Stimulated activated CD4-positive, alpha-beta T cell treated with anti-CD3 and anti-CD28 coated beads, Interleukin-4, amount 100 ng/mL, for 48 hours (primary cell): Measurements from ENCODE around the gene NOP14.
A peak's percentile ranks its signal among the peaks of the same experiment; 100 is the strongest.
"Not testable (repeated sequence)": the region's sequence is repeated elsewhere in the genome, so short reads cannot be mapped to it uniquely, and the experiment has no call there.

ENCODE experiments used
- DNase-seq, 2 donors: peaks; one replicate each; pipeline ENCODE4 v3.0.0-alpha.2; 2020; ENCODE audit warnings: low read depth in 2 of 2

NOP14 gene

DNA sequence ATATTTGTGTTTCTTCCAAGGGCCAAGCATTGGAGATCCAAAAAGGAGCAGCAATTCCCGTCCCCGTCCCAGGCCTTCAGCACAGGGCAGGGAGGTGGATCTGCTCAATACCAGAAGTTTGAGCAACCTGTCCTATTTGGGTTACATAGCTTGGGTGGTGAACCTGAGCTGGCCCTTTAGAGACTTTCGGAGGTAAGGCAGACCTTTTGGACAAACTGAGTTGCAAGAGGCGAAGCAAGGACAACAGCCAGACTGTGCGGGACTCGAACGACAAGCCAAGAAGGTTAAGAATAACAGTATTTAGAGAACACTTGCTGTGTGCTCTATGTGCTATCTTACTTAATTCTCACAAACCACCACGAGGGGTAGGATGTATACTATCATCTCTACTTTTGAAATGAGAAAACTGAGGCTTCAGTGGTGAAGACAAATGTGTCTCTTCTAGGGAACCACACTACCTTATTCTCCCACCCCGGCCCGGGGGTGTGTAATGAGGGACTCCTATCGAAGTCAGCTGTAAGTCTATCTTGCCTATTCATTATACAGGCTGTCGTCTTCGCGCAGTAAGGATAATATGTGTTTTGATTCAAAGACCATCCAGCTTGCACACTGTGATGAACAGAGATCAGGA is 1.3 kb downstream of the NOP14 start:
- DNase-seq: peak; percentile 64 to 71

GRCh38 chr4:2961421-2961810 is 1.8 kb downstream of the NOP14 start:
- DNase-seq: no peak

GRCh38 chr4:2960450-2960849 is 2.8 kb downstream of the NOP14 start:
- DNase-seq: not testable (repeated sequence)

DNA sequence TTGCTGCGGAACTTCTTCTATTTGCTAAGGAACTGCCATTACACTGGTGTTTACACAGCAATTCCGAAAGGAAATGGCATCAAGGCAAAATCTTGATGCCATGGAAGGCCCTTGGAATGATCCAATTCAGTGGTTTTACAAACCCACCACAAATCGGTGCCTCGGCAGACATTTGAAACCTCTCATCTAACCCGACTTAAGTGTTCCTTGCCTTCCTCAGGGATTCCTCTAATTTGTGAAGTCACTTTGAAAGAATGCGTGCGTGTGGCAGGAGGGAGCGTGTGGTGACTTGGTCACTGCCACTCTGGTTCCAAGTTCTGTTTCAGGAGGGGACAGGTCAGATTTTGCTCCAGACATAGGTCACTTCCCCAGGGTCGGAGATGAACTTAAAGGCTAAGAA is 4.8 kb downstream of the NOP14 start:
- no peak for DNase-seq

GRCh38 chr4:2955186-2956044 is 7.8 kb downstream of the NOP14 start:
- not testable (repeated sequence) for DNase-seq

DNA sequence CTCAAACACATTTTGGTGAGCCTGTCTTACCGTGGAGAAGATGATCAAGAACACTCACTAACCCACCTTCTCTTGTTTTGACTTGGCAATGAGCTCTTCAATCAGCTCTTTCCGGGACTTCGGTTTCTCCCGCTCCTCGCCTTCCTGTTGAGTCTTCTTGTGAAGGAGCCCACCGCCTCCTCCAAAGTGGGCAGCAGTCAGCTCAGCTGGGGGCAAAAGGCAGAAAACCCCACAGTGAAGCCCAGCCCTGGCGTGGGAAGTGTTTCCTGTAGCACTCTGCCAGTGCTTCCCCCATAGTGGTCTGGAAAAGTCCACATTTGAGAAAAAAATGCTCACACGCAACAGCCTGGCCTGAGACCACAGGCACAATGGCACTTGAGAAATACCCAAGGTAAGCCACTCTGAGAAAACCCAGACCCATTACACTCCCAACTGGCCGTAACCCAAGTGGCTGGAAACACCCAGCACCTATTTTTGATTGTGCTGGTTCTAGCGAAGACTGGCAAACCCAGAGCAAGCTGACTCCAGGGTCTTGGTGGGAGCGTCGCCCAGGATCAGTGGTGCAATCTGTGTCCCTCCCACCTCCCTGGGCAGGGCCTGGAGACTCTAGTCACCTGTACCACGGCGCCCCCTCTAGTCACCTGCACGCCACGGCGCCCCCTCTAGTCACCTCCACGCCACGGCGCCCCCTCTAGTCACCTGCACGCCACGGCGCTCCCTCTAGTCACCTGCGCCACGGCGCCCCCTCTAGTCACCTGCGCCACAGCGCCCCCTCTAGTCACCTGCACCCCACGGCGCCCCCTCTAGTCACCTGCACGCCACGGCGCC is 8.6 kb downstream of the NOP14 start:
- peak; percentile 62 to 85 for DNase-seq

DNA sequence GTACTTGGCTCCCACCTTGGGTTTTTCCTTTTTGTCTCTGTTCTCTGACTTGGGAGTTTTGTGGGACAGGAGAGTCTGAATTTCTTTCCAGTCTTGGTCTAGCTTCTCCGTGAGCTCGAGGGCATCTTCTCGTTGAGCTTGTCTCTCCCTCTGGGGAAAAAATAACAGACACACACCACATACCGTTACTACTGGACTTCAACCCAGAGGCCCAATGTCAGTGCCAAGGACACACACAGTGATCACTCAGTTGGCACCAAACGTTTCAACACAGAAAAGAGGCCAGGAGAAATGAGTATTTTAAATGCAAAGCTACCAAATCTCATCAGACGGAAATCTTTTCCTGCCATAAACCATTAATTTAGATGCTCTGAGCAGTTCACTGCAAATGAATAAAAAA is 9.7 kb downstream of the NOP14 start:
- no peak for DNase-seq

DNA sequence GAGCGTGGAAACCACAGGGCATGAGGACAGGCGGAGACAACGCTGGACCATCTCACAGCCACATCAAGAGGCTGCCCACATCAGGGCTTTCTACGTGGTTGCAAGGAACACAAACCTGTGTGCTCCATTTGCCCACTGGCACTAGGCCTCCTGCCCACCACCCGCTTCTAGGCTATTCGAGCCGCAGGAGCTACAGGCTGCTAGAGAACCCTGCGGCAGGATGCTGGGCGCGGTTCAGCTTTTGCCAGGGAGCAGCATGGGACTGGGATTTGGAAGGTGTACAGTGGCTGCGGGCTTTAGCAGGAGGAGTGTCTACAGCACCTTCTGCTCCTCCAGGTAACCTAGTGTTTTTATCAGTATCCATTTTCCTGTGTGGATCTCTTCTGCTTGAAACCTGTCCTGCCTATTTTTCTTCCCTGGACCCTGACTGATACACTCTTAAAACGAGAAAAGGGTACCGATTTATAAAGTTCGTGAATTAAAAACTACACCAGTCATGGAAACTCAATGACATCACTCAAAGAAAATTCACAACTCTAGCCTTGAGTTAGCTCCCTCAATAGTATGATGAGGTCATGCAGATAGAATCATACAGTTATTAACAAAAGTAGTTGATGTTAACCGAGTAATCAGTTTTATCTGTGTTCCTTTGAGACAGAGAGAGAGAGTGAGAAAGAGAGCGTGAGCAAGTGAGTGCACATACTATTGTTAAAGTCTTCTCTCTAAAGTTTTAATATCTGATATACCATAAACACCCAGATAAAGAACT is 12.8 kb downstream of the NOP14 start:
- DNase-seq: no peak

- DNase-seq: no peak
These were observed 13.5 kb downstream of the NOP14 start for GRCh38 chr4:2949782-2950125.

DNA sequence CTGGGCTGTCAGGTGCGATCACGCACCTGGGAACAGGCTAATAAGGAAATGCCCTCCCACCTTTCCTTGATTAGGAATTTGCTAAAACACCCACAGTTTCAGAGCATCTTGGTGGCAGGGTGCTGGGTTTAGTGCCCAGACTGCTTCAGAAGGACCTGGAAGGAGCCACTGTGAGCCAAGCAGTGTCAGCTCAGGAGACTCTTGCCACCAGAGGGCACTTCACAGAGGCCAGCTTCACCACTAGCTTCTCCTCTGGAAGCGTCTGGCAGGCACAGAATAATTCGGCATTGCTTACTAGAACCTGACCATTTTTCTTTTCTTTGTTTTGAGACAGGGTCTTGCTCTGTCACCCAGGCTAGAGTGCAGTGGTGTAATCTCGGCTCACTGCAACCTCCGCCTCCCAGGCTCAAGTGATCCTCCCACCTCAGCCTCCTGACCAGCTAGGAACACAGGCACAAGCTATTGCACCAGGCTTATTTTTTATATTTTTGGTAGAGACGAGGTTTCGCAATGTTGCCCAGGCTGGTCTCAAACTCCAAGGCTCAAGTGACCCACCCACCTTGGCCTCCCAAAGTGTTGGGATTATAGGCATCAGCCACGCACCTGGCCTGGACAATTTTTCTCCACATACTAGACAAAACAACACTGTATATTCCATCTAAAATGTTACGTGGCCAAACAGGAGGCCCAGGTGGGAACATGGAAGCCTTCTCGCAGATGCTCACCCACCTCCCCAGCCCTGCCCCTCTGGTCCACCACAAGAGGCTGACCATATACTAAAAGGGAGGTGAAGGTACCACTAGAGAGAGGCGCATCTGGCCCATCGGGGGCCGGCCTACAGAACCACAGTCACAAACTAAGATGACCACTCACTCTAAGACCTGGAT is 14.1 kb downstream of the NOP14 start:
- no peak for DNase-seq

DNA sequence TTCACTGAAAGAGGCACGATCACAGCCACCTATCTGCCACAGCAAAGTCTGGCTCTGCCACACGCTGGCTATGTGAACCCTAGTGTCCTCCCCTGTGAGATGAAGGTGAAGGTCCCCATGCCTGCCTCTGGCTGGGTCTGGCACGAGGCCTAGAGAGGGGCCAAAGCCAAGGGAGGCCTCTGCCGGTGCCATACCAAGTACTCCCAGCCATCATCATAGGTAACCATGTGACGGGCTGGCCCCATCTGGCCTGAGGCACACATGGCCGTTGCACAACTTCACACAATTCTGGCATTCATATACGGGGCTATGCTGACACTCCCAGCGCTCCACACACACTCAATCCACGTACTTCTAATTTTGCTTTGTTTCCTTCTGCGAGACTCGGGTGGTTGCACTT is 15.3 kb downstream of the NOP14 start:
- DNase-seq: no peak

GRCh38 chr4:2946812-2947600 is 16.2 kb downstream of the NOP14 start:
- no peak for DNase-seq

DNA sequence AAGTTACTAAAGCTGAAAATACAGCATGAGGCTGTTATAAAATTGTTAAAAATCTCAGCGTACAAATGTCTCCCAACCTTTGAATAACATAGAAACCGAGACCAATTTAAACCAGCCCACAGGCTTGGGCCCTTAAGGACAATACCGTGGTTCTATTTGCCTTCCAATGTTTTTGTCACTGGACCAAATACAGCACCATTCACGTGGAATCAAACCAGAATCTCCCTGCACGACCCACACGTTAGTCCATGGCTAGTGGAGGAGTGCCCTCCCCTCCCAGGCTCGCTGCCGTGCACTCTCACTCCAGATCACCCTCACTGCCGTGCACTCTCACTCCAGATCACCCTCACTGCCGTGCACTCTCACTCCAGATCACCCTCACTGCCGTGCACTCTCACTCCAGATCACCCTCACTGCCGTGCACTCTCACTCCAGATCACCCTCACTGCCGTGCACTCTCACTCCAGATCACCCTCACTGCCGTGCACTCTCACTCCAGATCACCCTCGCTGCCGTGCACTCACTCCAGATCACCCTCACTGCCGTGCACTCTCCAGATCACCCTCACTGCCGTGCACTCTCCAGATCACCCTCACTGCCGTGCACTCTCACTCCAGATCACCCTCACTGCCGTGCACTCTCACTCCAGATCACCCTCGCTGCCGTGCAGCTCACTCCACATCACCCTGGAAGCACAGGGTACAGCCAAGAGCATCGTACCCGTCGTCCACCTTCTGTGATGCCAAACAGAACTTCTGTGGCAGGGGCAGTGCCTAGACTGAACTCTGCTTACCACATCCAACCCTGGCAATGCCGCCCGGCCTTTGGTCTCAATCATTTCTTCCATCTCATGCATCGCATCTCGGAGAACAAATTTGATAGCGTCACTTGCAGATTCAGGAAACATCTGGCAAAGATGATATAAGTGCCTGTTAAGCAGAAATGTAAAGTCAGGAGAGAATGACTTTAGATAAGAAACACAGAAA is 17.3 kb downstream of the NOP14 start:
- not testable (repeated sequence) for DNase-seq

DNA sequence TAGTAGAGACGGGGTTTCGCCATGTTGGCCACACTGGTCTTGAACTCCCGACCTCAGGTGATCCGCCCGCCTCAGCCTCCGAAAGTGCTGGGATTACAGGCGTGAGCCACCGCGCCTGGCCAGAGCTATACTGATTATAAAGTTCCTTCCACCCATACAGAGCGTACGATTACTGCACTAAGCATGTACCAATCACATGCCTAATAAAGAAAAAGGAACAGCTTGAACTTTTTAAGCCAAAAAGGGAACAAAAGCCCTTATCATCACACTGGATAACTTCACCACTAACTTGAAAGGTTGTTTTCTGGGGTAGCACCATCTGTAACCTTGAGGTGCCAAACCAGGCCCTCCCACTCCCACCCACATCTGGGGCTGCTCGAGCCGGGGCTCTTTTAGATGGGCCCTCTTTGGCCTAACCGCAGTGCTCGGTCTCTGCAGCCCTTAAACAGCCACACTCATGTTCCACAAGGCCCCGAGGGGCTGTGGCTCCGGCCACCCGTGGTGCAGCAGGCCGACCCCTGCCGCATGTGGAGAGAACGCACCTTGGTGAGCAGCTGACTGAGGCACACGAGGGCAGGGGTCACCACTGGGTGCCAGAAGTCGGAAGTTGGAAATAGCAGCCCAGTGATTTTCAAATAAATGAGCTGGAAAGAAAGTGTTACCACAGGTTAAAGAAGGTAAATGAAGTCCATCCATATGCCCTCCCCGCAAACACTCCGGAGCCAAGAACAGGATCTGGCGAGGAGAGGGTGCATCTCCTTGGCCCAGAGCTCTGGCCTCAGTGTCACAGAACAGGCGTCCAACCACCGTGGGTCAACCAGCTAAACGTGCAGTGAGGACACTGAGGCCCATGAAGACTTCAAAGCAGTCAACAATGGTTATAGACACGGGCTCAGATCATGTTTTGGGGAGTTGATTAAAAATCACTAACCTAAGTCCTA is 18.4 kb downstream of the NOP14 start:
- DNase-seq: no peak

DNA sequence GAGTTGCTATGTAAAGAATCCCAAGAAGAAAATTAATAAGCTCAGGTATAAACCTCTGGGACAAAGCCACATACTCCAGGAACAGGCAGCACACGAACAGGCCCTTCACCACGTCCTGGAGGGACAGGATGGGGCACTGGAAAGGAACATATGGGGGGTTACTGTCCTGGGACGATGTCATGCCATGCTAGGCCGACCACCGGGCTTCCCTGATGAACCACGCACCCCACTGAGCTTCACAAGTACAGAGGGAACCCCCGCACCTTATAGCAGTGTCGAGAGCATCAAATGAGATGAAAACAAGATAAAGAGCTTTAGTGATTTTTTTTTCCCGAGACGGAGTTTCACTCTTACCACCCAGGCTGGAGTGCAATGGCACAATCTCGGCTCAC is 19.1 kb downstream of the NOP14 start:
- DNase-seq: no peak

GRCh38 chr4:2943364-2944090 is 19.7 kb downstream of the NOP14 start:
- DNase-seq: no peak
